ENCODE data around the gene HIF3A. TPM values are rescaled to one million over a fixed set of nuclear protein-coding genes. Genes with fewer than 3 reads are reported as not detected.
"Not testable (repeated sequence)": the region's sequence is repeated elsewhere in the genome, so short reads cannot be mapped to it uniquely, and the experiment has no call there.

Gene HIF3A
- 10 to 100 TPM; 21.7 to 28.3 (median 23.8) TPM for polyA plus RNA-seq (ENCODE audit: insufficient read length in 3 of 3)

DNA sequence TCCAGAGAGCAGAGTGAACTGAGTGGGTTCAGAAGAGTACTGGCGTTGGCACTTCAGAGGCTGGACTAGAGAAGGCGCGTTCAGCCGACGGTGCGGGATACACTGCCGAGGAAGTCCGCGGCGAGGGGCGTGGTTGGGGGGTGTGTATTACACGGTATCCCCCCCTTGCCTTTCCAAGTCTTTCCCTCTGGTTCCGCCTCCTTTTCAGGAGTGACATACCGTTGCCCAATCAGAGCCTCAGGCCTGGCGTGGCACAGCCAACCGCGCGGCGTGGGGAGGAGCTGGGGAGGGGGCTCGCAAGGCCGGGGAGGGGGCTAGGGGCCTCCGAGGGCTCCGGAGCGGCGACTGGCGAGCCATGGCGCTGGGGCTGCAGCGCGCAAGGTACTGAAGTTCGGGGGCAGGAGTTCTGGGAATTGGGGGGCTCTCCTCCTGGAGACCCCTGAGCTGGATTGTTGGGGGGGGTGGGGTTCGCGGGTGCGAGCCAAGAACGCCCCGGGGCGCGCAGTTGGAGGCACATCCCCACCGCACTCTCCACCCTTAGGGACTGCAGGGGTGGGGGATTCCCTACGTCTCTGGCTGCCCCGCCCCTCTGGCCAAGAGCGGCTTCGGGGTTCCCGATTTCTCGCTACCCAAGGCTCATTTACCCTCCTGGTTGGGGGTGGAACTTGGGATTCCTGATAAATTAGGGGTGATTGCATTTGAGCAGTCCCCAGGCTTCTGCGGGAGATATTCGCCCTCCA, at the start of gene HIF3A:
HIF3A (plus strand) TSS at position 321 of the 740 bp plus-strand sequence; CDS start at position 356, 35 bp downstream.
- peak; percentile 78 to 91 (median 85) for DNase-seq (ENCODE audit: low read depth in 3 of 3, low spot score in 2 of 3)

DNA sequence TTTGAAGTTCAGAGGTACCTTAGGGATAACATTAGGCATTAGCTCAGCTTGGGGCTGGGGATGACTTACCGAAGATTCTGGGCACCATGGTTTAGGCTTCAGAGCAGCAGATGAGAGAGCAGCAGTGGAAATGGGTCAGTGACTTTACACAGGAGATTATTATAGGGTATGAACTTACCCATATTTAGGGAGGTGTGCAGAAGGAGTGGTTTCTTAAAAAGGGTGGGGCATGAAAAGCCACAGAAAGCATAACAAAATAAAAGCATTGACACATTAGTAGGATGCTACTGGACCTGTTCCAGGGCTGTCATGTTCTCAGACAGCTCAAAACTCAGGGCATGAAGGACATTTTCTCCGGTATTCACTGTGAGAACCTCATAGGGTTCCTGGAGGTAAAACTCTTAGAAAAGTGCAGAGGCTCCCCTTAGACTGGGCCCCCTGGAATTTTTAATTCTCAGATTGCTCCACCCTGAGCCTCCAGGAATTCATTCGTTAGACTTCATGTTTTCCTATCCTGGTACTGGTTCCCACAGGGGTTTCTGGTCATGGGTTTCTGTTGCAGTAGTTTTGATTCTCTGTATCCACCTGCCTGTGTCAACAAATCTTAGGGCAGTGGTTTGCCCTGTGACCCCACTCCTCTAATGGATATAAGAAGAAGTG, 46.6 kb upstream of the HIF3A start:
- DNase-seq (ENCODE audit: low read depth in 3 of 3, low spot score in 2 of 3): no peak

DNA sequence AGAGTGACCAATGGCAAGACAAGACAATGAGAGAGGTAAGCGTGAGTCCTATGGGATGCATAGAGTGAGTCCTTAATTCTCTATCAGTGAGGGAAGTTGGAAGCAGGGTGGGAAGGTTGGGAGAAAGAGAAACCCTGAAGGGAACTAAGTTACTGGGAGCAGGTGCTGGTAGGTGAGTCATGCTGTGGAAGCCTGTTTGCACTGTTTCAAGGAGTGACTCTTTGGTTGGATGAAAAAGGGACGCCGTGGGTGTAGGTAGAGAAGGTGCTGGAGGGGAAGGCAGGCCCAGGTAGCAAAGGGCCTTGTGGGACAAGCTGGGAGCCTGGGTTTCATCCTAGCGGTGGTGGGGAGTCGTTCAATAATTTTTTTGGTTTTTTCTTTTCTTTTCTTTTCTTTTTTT, 45.4 kb upstream of the HIF3A start:
- DNase-seq (ENCODE audit: low read depth in 3 of 3, low spot score in 2 of 3): no peak

DNA sequence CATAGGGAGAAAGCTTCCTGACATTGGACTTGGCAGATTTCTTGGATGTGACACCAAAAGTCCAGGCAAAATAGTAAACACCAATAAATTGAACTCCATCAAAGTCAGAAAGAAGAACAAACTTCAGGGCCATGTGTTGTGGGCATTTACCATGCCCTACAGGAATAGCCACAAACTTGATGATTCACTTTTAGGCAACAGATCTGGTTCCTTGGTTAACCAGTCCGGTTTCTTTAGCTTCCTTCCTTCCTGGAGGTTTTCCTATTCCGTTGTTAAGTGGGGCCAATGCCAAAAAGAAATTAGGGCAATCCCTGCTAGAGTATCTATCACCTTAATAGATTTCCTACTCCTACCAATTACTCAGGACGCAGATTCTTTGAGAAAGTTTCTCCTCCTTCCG, 42.1 kb upstream of the HIF3A start:
- no peak for DNase-seq (ENCODE audit: low read depth in 3 of 3, low spot score in 2 of 3)

DNA sequence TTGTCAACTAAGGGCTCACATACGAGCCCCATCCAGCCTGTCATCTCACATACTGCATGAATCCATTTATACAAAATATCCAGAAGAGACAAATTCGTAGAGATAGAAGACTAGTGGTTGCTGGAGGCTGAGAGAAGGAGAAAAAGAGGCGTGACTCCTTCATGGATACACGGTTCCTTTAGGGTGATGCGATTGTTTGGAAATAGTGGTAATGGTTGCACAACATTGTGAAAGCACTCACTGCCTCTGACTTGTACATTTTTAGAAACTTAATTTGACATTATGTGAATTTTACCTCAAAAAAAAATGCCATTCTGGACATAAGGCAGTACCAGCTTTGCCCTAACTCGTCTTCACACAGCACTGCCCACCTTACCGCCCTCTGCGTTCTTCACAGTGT, 40.0 kb upstream of the HIF3A start:
- DNase-seq (ENCODE audit: low read depth in 3 of 3, low spot score in 2 of 3): no peak

DNA sequence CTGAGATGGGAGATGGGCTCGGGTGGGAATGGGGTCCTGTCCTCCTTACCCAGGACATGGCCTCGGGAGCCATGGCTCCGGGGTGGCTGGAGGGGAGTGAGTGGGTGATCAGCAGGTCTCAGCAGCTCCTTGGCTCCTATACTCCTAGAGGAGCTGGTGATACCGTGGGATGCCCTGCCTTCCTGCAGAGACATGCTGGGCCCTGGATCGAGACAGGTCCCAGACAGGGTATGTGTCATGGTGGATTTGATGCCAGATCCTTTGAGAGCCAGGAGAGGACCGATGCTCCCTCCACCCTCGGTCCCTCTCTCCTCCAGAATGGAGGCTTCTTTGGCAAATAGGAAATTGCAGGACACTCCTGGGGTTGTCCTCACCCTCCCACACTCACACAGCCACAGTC, 35.3 kb upstream of the HIF3A start:
- not testable (repeated sequence) for DNase-seq (ENCODE audit: low read depth in 3 of 3, low spot score in 2 of 3)

DNA sequence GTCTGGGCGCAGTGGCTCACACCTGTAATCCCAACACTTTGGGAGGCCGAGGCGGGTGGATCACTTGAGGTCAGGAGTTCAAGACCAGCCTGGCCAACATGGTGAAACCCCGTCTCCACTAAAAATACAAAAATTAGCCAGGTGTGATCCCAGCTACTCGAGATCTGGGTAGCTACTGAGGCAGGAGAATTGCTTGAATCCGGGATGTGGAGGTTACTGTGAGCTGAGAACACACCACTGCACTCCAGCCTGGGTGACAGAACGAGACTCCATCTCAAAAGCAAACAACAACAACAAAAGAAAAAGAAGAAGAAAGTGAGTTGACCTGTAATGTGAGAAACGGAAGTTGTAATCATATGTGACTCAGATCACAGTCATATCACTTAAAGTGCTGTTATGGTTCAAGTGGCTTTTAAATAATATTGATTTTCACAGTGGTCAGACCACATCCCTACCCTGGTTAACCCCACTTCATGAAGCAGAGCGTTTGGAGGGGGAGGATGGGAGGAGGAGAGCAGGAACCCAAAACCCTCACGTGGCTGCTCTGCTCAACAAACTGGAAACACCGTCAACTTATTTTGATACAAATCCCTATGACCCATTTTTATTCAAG, 34.1 kb upstream of the HIF3A start:
- not testable (repeated sequence) for DNase-seq (ENCODE audit: low read depth in 3 of 3, low spot score in 2 of 3)

DNA sequence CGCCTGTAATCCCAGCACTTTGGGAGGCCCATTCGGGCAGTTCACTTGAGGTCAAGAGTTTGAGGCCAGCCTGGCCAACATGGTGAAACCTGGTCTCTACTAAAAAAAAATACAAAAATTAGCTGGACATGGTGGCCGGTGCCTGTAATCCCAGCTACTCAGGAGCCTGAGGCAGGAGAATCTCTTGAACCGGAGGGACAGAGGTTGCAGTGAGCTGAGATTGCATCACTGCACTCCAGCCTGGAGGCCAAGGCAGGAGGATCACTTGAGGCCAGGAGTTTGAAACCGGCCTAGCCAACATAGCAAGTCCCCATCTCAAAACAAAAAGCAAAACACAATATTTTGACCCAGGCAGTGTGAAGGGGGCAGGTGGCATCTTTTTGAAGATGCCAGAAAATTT, 32.0 kb upstream of the HIF3A start:
- not testable (repeated sequence) for DNase-seq (ENCODE audit: low read depth in 3 of 3, low spot score in 2 of 3)

DNA sequence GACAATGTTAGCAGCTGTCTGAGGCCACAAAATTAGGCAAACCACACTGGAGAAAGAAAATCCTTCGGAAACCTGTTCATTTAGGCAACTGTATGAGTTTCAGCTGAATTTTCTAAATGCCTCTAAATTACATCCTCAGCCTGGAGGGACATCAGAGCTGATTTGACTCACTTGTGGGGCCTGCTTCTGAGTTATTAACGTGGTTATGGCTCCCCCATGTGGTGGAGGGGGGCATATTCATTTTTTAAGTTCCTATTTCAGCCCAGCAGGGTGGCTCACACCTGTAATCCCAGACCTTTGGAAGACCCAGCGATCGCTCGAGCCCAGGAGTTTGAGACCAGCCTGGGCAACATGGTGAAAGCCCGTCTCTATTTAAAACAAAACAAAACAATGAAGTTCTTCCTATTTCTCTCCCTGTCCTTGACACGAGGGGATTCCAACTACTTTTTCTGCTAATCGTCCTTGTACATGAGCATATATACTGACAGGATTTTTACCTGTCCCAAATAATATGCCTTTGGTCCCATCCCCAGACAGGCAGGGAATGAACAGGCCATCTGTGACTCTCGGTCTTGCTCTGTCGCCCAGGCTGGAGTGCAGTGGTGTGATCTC, 31.5 kb upstream of the HIF3A start:
- DNase-seq (ENCODE audit: low read depth in 3 of 3, low spot score in 2 of 3): peak; percentile 44 to 61 (median 61)

DNA sequence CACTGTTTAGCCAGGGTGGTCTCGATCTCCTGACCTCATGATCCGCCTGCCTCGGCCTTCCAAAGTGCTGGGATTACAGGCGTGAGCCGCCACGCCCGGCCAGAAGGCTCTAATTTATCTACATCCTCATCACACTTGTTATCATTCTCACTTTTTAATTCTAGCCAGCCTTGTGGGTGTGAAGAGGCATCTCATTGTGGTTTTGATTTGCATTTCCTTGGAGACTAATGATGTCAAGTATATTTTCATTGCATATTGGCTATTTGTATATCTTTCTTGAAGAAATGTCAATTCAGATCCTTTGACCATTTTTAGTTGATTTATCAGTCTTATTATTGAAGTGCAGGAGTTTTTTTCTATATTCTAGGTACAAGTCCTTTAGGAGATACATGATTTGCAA, 27.7 kb upstream of the HIF3A start:
- no peak for DNase-seq (ENCODE audit: low read depth in 3 of 3, low spot score in 2 of 3)

DNA sequence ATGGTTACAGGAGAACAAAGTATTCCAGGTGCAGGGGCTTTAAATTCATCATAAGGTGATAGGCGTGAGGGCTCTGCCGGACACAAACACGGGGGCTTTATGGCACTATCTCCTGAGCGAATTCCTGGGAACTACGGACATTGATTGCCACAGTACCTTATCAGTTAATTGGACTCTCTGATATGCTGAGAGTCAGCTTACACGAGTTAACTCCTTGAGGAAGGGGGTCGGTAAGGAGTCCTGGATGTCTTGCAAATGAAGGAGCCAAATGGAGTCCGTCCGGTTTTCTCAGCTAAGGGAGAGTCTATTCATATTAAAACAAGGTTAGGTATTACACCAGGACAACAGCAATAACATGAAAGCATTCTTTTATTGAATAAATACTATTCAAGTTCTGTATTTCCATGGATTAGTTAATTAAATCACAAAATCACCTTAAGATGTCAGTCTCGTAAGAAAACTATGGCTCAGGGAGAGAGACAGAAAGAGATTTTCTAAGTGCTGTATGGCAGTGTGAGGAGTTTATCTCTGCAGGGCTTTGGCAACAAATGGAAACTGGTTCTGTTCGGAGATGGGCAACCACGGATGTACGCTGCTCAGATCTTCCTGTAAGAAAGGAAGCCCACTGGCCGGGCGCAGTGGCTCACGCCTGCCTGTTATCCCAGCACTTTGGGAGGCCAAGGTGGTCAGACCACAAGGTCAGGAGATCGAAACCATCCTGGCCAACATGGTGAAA, 26.2 kb upstream of the HIF3A start:
- no peak for DNase-seq (ENCODE audit: low read depth in 3 of 3, low spot score in 2 of 3)

DNA sequence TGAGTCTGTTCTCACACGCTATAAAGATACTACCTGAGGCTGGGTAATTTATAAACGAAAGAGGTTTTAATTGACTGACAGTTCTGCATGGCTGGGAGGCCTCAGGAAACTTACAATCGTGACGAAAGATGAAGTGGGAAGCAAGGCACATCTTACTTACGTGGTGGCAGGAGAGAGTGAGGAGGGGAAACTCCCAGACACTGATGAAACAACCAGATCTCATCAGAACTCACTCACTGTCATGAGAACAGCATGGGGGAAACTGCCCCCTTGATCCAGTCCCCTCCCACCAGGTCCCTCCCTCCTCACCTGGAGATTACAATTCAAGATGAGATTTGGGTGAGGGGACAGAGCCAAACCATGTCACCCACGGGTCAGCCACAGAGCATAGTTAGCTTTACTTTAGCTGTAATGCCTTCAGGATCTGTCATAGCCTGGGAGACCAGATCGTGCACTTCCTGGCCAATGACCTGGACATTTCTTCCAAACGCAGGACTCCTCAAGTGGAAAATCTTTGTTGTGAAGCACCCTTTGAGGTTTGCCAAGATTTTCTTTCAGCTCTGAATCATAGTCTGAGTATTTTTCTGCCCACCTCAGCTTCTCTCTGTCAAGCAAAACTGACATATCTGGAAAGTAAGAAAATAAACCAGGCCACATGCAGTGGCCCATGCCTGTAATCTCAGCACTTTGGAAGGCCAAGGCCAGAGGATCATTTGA, 25.2 kb upstream of the HIF3A start:
- no peak for DNase-seq (ENCODE audit: low read depth in 3 of 3, low spot score in 2 of 3)

DNA sequence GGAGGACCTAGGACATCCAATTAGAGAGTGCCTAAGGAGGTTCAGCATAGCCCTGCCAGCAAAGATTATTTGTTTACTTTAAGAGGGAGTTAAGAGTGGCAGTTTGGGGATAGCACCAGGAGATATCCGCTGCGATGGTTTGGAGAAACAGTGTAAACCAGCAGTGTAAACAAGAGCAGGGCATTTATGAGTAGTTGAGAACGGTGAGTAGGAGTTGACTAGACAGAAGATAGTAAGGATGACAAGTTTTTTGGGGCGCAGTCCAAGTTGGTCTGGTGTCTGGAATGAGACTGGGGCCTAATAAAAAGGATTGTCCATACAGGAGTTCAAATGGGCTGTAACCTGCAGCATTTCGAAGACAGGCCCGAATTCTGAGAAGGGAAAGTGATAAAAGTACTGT, 22.9 kb upstream of the HIF3A start:
- not testable (repeated sequence) for DNase-seq (ENCODE audit: low read depth in 3 of 3, low spot score in 2 of 3)

DNA sequence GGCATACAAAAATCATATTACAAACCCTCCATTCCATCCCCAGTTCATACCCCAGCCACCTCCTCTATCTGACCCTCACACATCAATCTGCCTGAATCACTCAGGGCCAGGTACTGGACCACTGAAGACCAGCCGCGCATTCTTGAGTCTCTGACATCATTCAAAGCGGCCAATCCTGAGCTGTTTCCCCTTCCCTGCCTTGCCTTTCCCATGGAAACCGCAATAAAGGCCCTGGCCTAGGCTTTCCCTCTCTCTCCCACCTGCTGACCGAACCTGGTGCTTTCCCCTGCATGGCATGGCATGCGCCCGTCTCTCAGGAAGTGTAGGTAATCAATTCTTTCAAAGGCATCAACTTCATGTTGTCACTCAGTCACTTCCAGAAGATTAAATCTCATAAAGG, 17.7 kb upstream of the HIF3A start:
- no peak for DNase-seq (ENCODE audit: low read depth in 3 of 3, low spot score in 2 of 3)

DNA sequence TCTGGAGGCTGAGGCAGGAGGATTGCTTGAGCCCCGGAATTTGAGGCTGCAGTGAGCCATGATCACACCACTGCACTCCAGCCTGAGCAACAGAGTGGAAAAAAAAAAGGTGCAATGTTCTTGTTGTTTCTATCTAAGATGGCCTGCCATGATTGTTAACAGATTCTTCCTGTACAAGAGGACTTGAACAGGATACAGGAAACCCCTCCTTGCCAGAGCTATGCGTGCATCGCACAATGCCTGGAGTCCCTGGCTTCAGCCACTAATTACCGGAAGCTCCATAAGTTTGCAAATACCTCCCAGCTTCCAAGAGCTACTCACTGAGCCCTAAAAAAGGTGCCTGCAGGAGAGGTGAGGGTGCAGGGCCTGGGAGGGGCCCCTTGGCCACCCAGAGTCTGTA, 13.1 kb upstream of the HIF3A start:
- no peak for DNase-seq (ENCODE audit: low read depth in 3 of 3, low spot score in 2 of 3)

DNA sequence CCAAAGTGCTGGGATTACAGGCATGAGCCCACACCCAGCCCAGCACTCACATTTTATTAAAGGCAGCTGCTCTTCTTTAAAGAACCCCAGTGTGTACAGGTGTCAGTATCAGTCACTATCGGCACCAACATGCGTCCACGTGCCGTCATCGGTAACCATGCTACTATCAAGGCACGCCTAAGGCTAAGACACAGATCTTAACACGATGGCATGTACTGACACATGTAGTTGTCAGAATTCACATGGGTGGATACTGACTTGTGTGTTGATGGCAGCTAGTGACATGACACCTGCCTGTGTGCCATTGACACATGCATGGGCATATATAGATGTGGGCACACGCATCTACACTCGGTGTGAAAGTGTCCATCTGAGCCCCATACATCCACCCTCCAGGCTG, 12.2 kb upstream of the HIF3A start:
- DNase-seq (ENCODE audit: low read depth in 3 of 3, low spot score in 2 of 3): no peak

DNA sequence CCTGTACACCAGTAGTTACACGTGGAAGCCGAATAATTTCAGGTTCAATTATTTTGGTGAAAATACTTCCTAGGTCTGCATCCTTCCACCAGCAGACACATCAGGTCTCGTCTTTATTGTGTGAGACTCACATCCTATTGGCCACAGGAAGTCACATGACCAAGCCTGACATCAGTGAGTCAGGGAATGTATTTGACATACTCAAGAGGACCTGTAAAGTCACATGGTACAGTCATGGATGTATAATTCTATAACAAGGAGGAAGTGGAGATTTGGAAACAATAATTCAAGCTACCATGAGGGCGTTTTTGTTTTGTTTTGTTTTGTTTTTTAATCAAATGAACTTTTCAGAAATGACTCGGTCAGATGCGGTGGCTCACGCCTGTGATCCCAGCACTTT, 9.3 kb upstream of the HIF3A start:
- no peak for DNase-seq (ENCODE audit: low read depth in 3 of 3, low spot score in 2 of 3)

DNA sequence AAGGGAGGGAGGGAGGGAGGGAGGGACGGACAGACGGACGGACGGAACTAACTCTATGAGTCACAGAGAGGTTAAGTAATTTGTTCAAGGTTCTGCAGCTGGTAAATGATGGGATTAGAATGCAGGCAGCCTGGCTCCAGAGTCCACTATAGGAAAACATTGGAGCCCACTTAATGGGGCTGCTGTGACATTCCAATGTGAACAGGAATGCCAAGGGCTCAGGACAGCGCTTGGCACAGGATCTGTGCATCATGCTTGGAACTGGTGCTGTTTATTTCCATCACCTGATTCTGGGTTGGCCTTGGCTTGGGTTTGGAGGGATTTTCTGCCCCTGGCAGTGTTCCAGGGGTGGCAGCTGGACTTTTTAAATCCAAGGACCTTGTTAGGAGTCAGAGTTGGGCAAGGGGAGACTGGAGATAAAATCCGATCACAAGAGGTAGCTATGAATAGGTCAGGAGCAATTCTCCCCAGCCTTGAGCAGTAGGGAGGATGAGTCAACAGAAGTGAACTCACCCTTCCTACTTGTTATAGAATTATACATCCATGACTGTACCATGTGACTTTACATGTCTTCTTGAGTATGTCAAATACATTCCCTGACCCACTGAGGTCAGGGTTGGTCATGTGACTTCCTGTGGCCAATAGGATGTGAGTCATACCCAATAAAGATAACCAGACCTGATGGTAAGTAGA, 7.8 kb upstream of the HIF3A start:
- no peak for DNase-seq (ENCODE audit: low read depth in 3 of 3, low spot score in 2 of 3)

Measured in right renal cortex interstitium (tissue), 3 donors.